PC-9 (cell line): ENCODE results near the gene UBR4. TPM values are rescaled to one million over a fixed set of nuclear protein-coding genes. Genes with fewer than 3 reads are reported as not detected.

Source experiments
- BruUV-seq: library from RNA; stranded (reverse); fragments of 400-500 nt; replicated peaks from 2 replicates; lab custom pipeline; 2021; lab: Mats Ljungman, UMichigan
- CTCF ChIA-PET: fragments of 300-600 bp; sonication (Branson Sonifier 250); formaldehyde crosslinking; loops from one replicate; lab custom pipeline; 2022; ENCODE audit warnings: antibody characterized with exemption; lab: Charles Lee
- POLR2A ChIA-PET: fragments of 300-600 bp; sonication (Branson Sonifier 250); formaldehyde crosslinking; loops from one replicate; lab custom pipeline; 2022; ENCODE audit warnings: antibody characterized with exemption; ENCODE audit not compliant: unreplicated experiment; lab: Charles Lee
- DNase-seq, 2 experiments: peaks; one replicate each; pipeline versions ENCODE4 v3.0.0 to v3.0.0-alpha.2; 2015 to 2022; ENCODE audit warnings: mixed read lengths in 1 of 2
- H2AFZ ChIP-seq: fragments of 200-600 bp; sonication (generic); 2 replicates; pipeline ENCODE4 v1.8.1; 2017; ENCODE audit warnings: antibody characterized with exemption
- H3F3A ChIP-seq: fragments of 200-600 bp; sonication (generic); 2 replicates; pipeline ENCODE4 v1.8.1; 2017; ENCODE audit warnings: antibody characterized with exemption, mild to moderate bottlenecking, low read depth; ENCODE audit not compliant: insufficient read depth
- H3K27ac ChIP-seq: fragments of 200-600 bp; sonication (generic); 2 replicates; pipeline ENCODE4 v1.6.1; 2016; ENCODE audit warnings: mixed run types
- H3K27me3 ChIP-seq: fragments of 200-600 bp; sonication (generic); 2 replicates; pipeline ENCODE4 v1.6.1; 2016; ENCODE audit warnings: low read depth, mixed run types; ENCODE audit not compliant: insufficient read depth
- H3K36me3 ChIP-seq: fragments of 200-600 bp; sonication (generic); 2 replicates; pipeline ENCODE4 v1.6.1; 2016; ENCODE audit warnings: low read depth, mixed run types
- H3K4me1 ChIP-seq: fragments of 200-600 bp; sonication (generic); replicated peaks from 2 replicates; pipeline ENCODE4 v1.6.1; 2016; ENCODE audit warnings: mixed run types; ENCODE audit not compliant: insufficient read depth
- H3K4me2 ChIP-seq: fragments of 200-600 bp; sonication (generic); 2 replicates; pipeline ENCODE4 v1.6.1; 2017; ENCODE audit warnings: mixed run types
- H3K4me3 ChIP-seq: fragments of 200-600 bp; sonication (generic); 2 replicates; pipeline ENCODE4 v1.6.1; 2016; ENCODE audit warnings: mixed run types
- H3K79me2 ChIP-seq: fragments of 200-600 bp; sonication (generic); 2 replicates; pipeline ENCODE4 v1.6.1; 2017; ENCODE audit warnings: low read depth, mixed run types
- H3K9me2 ChIP-seq: fragments of 200-600 bp; sonication (generic); 2 replicates; pipeline ENCODE4 v1.8.1; 2017; ENCODE audit warnings: mild to moderate bottlenecking; ENCODE audit not compliant: insufficient read depth
- H3K9me3 ChIP-seq: fragments of 200-600 bp; sonication (generic); 2 replicates; pipeline ENCODE4 v1.8.1; 2016; ENCODE audit warnings: low read depth; ENCODE audit not compliant: insufficient read depth
- H4K20me1 ChIP-seq: fragments of 200-600 bp; sonication (generic); 2 replicates; pipeline ENCODE4 v1.8.1; 2017; ENCODE audit not compliant: insufficient read depth
- EZH2 ChIP-seq: fragments of 200-600 bp; sonication (generic); IDR thresholded peaks from 2 replicates; pipeline ENCODE4 v1.8.0; 2017; ENCODE audit warnings: antibody characterized with exemption, low read depth
- intact Hi-C: fragments of 100-400 bp; cut with micrococcal nuclease; formaldehyde crosslinking; loops from one replicate; pipeline ENCODE4 v1.10.0; 2022; ENCODE audit not compliant: unreplicated experiment
- total RNA-seq: library from RNA; stranded (reverse); gene quantifications from 2 replicates; pipeline ENCODE4 v1.2.3, GENCODE V29; 2021
- TF ChIP-seq, protein P1 (sequence below): fragments of 200-600 bp; sonication (generic); conservative IDR thresholded peaks from 2 replicates; pipeline ENCODE4 v1.6.1; 2017; ENCODE audit warnings: mixed run types, antibody characterized with exemption, mild to moderate bottlenecking, moderate library complexity

UBR4 gene
- total RNA-seq, 1 experiment from 2014 or later = 117 TPM

DNA sequence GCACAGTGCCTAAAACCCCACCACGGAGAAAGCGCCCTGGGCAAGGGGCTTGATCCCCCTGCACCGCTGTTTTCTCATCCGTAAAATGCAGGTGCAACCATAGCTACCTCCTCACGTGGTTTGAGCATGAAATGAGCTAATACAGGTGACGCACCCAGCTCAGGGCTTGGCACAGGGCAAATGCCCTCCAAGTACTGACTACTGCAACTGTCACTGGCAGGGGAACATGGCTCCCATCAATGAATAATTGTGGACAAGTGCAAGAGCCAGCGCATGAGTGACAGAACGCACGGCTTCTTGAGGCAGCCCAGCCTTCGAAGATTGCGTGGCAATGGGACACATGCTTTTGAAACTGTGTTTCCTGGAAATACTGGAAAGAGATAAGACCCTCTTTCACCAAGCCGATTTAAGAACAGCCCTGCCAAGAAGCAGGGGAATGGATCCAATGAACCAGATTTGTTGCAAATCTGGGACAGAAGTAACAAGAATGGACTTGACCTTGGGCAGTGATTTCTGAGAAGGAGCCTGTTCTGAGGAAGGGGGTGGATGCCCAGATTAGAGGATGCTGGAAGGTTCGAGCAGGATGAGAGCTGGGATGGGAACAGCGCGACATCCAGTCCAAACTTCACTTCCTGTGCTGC, 160.8 kb downstream of the UBR4 start:
- H3K36me3 ChIP-seq = no peaks in the 10 kb centered on the region
- H3K27ac ChIP-seq = no peak overlapping the region
- no peaks in the 10 kb centered on the region for H3K9me2 ChIP-seq
- CTCF ChIA-PET = no interaction called here
- H4K20me1 ChIP-seq = no peaks in the 10 kb centered on the region
- TF ChIP-seq, protein P1, sequence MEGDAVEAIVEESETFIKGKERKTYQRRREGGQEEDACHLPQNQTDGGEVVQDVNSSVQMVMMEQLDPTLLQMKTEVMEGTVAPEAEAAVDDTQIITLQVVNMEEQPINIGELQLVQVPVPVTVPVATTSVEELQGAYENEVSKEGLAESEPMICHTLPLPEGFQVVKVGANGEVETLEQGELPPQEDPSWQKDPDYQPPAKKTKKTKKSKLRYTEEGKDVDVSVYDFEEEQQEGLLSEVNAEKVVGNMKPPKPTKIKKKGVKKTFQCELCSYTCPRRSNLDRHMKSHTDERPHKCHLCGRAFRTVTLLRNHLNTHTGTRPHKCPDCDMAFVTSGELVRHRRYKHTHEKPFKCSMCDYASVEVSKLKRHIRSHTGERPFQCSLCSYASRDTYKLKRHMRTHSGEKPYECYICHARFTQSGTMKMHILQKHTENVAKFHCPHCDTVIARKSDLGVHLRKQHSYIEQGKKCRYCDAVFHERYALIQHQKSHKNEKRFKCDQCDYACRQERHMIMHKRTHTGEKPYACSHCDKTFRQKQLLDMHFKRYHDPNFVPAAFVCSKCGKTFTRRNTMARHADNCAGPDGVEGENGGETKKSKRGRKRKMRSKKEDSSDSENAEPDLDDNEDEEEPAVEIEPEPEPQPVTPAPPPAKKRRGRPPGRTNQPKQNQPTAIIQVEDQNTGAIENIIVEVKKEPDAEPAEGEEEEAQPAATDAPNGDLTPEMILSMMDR = no peak
- no peak for TF ChIP-seq EZH2
- no peak overlapping the region for H3K4me3 ChIP-seq
- no peak for DNase-seq
- intact Hi-C loops = no loop called here
- H2AFZ ChIP-seq = no peak overlapping the region
- H3K4me2 ChIP-seq = no peak overlapping the region
- H3F3A ChIP-seq = no peaks in the 10 kb centered on the region
- POLR2A ChIA-PET = no interaction called here
- H3K9me3 ChIP-seq = no peaks in the 10 kb centered on the region
- no TSS peak for BruUV-seq
- no peaks in the 10 kb centered on the region for H3K79me2 ChIP-seq
- no peaks in the 10 kb centered on the region for H3K27me3 ChIP-seq
- no peaks in the 10 kb centered on the region for H3K4me1 ChIP-seq

DNA sequence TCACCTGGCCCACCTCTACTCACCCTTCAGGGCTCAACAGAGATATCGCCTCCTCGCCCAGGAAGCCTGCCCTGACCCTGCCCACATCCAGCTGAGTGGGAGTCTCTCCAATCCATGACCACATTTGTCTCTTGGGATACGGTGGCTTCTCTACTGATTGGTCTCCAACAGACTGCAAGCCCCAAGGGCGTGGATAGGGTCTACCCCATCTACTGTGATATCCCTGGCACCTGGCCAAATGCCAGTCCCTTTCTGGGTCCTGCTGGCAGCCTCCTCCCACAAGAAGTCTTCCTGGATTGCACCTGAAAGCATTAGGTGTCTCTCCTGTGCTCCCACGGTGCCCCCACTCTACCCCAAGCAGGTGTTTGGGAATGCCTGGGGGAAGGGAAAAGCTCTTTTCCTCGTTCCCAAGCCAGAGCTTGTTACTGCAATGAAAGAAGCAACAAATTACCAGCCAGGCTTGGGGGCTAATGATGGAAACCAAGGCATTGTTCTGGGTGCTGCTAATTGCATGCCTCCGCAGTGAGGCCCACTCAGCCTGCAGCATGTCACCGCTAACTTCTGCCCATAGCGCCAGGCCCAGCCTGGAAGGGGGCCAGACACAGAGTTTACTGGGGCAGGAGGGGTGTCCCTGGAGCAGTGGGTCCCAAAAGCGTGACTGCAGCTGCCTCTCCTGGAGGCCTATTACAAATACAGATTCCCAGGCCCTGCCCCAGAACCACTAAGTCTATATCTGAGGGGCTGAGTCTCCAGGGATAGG, 162.9 kb downstream of the UBR4 start:
- no peaks in the 10 kb centered on the region for H3K9me2 ChIP-seq
- H4K20me1 ChIP-seq = no peaks in the 10 kb centered on the region
- no peak for DNase-seq
- ChIA-PET CTCF (interaction anchor here (0.6 to 0.7 kb wide), 2 partner anchors 86 to 101 kb away, joined by 3 to 12 read pairs; no protein-coding TSS in a partner anchor), POLR2A (no interaction called here)
- no peaks in the 10 kb centered on the region for H3K4me1 ChIP-seq
- BruUV-seq = no TSS peak
- no peaks in the 10 kb centered on the region for H3F3A ChIP-seq
- H3K36me3 ChIP-seq = no peaks in the 10 kb centered on the region
- no peak overlapping the region for H3K27ac ChIP-seq
- no peaks in the 10 kb centered on the region for H3K27me3 ChIP-seq
- no peaks in the 10 kb centered on the region for H3K9me3 ChIP-seq
- TF ChIP-seq, protein P1 = no peak
- no peak for TF ChIP-seq EZH2
- H2AFZ ChIP-seq = no peak overlapping the region
- H3K4me3 ChIP-seq = no peak overlapping the region
- no peaks in the 10 kb centered on the region for H3K79me2 ChIP-seq
- no peak overlapping the region for H3K4me2 ChIP-seq
- intact Hi-C loops = no loop called here

DNA sequence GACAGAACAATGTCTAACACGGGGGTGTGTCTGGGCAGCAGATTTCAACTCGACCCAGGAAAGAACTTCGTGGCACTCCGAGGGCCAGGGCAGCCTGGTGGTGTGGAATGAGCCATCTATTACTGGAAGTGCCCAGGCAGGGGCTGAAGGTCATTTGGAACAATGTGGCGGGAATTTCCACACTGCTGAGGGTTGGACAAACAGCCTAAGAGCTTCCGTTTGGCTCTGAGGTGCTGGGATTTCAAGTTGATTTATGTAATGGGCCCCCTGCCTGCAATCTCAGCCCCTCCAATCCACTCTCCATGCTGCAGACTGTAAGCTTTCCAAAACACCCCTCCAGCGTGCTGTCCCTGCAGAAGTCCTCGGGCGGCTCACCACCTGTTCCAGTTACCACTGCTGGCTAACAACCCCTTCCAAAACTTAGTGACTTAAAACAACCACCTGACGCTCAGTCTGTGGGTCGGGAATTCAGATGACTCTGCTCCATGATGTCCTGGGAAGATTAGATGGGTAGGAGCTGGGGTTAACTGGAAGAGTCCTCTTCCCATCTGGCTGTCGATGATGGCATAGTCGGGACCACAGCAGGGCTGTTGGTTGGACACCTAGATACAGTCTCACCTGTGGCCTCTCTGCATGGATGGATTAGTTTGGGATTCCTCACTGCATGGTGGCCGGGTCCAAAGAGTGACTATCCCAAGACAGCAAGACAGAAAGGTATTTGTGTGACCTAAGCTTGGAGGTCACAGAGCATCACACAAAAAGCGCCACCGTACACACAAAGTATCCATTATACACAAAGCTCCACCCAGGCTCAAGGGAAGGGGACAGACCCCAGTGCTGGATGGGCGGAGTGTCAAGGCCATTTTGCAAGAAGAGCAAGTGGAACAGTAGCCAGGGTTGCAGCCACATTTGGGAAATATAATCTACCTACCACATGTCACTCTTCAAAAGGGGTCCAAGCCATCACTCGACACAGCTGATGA, 163.9 kb downstream of the UBR4 start:
- no peak overlapping the region for H3K4me3 ChIP-seq
- no peaks in the 10 kb centered on the region for H3K4me1 ChIP-seq
- no peak overlapping the region for H2AFZ ChIP-seq
- no peak overlapping the region for H3K4me2 ChIP-seq
- H3K27me3 ChIP-seq = no peaks in the 10 kb centered on the region
- H3K9me2 ChIP-seq = no peaks in the 10 kb centered on the region
- ChIA-PET CTCF (interaction anchor here (0.7 kb wide), 1 partner anchor 85 kb away, joined by 3 read pairs; no protein-coding TSS in a partner anchor), POLR2A (no interaction called here)
- no peak for DNase-seq
- no peaks in the 10 kb centered on the region for H3K36me3 ChIP-seq
- TF ChIP-seq EZH2 = no peak
- TF ChIP-seq, protein P1 = no peak
- BruUV-seq = no TSS peak
- no peaks in the 10 kb centered on the region for H4K20me1 ChIP-seq
- no peak overlapping the region for H3K27ac ChIP-seq
- H3F3A ChIP-seq = no peaks in the 10 kb centered on the region
- H3K79me2 ChIP-seq = no peaks in the 10 kb centered on the region
- no peaks in the 10 kb centered on the region for H3K9me3 ChIP-seq
- intact Hi-C loops = no loop called here
